ENCODE data around the gene CACFD1.

- TF ChIP-seq POLR2AphosphoS5 (IDR thresholded peaks at IDR 0.05) (no peak), CTCF (IDR thresholded peaks at IDR 0.05; ENCODE audit: poor library complexity, severe bottlenecking) (no peak), EZH2 (IDR thresholded peaks at IDR 0.05; ENCODE audit: borderline replicate concordance, insufficient read depth, low read length, poor library complexity, severe bottlenecking) (no peak), EP300 (conservative IDR thresholded peaks at IDR 0.05; ENCODE audit: poor library complexity, severe bottlenecking) (no peak)
Observed at GRCh38 chr9:133509179-133510083, 49.7 kb downstream of the CACFD1 start.
